ENCODE data around the gene DCXR.
A peak's percentile ranks its signal among the peaks of the same experiment; 100 is the strongest.

The DCXR gene

DNA sequence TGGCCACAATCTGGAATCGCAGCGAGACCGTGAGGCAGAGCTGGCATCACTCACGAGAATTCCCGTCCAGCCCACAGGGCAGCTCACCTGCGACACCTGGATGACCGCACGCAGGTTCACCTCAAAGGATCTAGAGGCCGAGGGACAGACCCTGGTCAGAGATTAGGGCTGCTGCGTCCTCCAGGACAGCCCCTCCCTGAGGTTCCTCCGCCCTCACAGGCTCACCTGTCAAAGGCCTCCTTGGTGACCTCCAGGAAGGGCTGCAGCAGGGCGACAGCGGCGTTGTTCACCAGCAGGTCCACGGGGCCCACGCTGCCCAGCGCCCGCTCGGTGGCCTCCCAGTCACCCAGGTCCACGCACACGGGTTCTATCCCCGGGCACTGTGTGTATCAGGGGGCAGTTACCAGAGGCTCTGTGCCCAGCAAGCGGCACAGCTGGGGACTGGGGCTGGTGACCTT, 834 bp downstream of the DCXR start:
- no peak for FAIRE-seq

- FAIRE-seq, result no peak
Observed at GRCh38 chr17:82035956-82036633, 1.4 kb downstream of the DCXR start.

GRCh38 chr17:82035488-82035887, 2.0 kb downstream of the DCXR start:
- no peak for FAIRE-seq

GRCh38 chr17:82034371-82035011, 3.0 kb downstream of the DCXR start:
- FAIRE-seq, result no peak

DNA sequence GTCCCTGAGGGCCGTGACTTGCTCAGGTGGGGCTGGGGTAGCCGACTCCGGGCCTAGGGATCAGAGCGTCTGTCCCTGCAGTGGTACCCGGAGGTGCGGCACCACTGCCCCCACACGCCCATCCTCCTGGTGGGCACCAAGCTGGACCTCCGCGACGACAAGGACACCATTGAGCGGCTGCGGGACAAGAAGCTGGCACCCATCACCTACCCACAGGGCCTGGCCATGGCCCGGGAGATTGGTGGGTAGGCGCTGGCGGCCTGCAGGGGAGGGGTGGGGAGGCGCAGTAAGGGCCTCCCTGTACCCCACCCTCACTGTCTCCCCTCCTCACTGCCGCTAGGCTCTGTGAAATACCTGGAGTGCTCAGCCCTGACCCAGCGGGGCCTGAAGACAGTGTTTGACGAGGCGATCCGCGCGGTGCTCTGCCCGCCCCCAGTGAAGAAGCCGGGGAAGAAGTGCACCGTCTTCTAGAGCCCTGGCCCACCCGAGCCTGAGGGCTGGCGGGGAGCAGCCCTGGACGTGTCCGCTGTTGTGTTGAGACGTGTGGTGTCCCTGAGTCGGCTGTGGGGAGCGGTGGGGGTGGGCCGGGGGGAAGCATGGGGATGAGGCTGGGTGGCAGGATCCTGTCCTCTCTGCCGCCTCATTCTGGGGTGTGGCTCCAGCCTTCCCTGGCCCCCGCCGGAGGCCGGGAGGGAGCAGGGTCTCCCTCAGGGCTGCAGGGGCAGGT, 4.0 kb downstream of the DCXR start:
- FAIRE-seq, result no peak

GRCh38 chr17:82031885-82032627, 5.4 kb downstream of the DCXR start:
- no peak for FAIRE-seq

DNA sequence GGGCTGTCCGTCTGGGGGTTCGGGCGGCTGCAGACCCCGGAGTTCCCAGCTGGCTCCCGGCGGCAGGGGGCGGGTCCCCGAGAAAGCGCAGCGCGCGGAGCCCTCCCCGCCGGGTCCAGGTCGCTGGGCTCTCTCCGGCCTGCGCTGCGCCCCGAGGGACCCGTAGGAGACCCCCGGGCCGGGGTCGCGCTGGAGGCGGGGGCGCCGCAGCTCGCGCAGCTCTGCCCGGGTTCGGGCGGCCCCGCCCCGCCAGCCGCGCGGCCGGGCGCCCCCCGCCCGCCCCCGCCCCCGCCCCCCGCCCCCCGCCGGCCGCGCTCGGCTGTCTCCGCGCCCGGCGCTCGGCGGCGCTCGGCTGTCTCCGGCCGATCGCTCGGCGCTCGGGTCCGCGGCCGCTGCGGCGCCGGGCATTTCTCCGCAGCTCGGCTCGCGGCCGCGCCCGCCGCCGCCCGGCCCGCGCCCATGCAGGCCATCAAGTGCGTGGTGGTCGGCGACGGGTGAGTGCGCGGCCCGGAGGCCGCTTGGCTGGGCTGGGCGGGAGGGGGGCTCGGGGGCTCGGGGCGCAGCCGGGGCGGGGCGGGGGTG, 6.1 kb downstream of the DCXR start, which contains the start of gene RAC3:
TSS of gene RAC3 (plus strand) at position 376 of the 582 bp plus-strand sequence. CDS start at position 460, 84 bp downstream.
- no peak for FAIRE-seq

GRCh38 chr17:82030470-82031302, 6.8 kb downstream of the DCXR start:
- no peak for FAIRE-seq

- no peak for FAIRE-seq
Observed at GRCh38 chr17:82029990-82030469, 7.5 kb downstream of the DCXR start.

- no peak for FAIRE-seq
Observed at GRCh38 chr17:82029391-82029790, 8.1 kb downstream of the DCXR start.

GRCh38 chr17:82028966-82029365, 8.5 kb downstream of the DCXR start:
- no peak for FAIRE-seq

DNA sequence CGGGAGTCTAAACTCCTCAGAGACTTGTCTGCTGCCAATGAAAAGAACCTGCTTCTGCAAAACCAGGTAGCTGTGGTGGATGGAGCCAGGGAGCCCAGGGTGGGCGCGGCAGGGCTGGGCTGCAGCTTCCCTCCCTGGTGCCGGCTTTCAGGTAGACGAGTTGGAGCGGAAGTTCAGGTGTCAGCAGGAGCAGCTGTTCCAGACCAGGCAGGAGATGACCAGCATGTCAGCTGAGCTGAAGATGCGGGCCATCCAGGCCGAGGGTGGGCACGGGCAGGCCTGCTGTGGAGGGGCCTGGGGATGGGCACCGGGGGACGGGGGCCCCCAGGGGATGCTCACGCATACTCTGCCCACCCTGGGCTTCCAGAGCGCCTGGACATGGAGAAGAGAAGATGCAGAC, 9.3 kb downstream of the DCXR start:
- FAIRE-seq, result no peak

DNA sequence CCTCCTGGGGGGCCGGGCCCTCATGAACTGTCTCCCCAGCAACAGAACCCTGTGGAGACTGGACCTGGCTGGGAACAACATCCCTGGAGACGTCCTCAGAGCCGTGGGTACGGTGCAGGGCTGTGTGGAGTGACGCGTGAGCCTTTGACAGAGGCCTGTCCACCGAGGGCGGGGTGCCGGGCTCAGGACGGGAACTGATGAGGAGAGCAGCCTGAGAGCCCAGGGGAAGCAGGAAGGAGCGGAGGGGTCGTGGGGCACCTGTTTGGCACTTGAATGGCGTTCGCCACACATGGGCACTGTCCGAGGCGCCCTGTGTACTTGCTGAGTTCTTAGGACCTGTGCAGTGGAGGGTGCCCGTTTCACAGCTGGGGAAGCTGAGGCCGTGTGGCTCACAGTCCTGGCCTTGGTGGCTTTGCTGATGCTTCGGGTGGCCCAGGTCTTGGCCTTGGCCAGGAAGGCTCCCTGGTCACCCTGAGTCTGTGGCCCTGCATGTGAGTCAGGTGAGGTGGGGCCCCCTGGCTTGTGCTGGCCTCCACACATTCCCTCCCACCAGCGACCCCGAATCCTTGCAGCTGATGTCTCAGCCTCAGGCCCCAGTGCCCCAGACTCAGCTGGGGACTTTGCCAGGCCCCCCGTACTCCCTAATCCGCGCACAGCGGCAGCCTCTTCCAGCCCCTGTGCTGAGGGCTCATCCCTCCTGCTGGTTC, 11.9 kb downstream of the DCXR start:
- FAIRE-seq, result no peak

GRCh38 chr17:82024859-82025258, 12.6 kb downstream of the DCXR start:
- FAIRE-seq, result no peak

GRCh38 chr17:82023447-82024241, 13.9 kb downstream of the DCXR start:
- no peak for FAIRE-seq

DNA sequence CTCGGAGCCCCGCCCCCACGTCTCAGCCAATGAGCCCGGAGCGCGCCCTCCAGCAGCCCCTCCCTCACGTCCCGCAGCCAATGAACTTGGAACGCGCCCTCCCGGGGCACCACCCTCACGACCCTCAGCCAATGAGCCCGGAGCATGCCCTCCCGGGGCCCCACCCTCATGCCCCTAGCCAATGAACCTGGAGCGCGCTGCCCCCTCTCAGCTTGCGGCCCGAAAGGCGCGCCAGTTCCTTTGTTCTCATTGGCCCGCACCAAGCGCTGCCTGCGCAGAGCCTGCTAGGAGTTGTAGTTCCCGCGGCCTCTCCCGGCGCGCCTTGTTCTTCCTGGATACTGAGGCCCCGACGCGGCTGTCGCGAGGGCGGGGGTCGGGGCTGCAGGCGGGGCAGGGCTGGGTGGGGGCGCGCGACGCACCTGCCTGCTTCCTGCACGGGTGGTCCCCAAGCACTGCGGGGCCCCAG, 14.5 kb downstream of the DCXR start, which contains the start of gene LRRC45:
TSS of gene LRRC45 (plus strand) at position 325 of the 466 bp plus-strand sequence. CDS start 339 bp downstream, outside the sequence.
- FAIRE-seq, result peak; percentile 99

- FAIRE-seq, result no peak
Observed at GRCh38 chr17:82022310-82022980, 15.1 kb downstream of the DCXR start, which contains the start of gene CENPX. CENPX (minus strand) TSS chr17:82022878; CDS start chr17:82022861, 17 bp downstream.

GRCh38 chr17:82021900-82022309, 15.6 kb downstream of the DCXR start:
- FAIRE-seq, result no peak
